Stimulated activated CD4-positive, alpha-beta T cell treated with anti-CD3 and anti-CD28 coated beads, Interleukin-15, amount 100 ng/mL, for 1 hour (primary cell): ENCODE results near the gene SUSD1.
"Not testable (repeated sequence)": the region's sequence is repeated elsewhere in the genome, so short reads cannot be mapped to it uniquely, and the experiment has no call there.

Source experiments
- DNase-seq, 2 donors: peaks; one replicate each; pipeline ENCODE4 v3.0.0-alpha.2; 2020; ENCODE audit warnings: low read depth in 1 of 2, low spot score in 1 of 2

SUSD1 gene

DNA sequence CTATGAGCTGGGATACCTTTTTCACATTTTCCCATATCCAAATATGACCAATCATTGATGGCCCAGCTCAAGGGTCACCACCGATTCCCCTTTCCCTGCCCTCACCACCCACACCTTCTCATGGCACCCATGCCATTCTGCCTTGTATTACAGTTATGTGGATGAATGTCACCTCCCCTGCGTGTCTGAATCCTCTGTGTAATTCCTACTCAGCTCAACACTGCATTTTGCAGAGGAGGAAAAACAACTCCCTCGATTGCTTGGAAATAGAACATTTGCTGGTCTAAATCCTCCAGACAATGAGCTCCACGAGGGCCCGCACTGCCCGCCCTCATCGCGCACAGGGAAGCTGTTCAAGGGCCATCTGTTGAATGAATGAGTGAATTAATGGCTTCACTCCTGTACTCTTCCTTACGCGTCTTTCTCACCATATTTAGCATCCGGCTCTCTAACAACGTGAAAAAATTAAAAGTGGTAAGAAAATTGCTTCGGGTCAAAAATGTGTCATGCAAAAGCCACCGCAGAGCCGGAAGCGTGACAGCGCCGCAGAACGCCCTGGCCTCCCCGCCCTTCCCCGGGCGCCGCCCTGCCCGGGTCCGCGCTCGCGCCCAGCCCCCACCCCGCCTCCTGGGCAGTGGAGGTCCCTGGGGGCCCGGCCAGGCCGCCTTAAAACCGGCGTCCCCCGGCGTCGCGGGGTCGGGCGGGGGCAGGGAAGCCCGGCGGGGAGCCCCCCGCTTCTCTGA, 704 bp downstream of the SUSD1 start:
- DNase-seq: peak; percentile 50 to 52

DNA sequence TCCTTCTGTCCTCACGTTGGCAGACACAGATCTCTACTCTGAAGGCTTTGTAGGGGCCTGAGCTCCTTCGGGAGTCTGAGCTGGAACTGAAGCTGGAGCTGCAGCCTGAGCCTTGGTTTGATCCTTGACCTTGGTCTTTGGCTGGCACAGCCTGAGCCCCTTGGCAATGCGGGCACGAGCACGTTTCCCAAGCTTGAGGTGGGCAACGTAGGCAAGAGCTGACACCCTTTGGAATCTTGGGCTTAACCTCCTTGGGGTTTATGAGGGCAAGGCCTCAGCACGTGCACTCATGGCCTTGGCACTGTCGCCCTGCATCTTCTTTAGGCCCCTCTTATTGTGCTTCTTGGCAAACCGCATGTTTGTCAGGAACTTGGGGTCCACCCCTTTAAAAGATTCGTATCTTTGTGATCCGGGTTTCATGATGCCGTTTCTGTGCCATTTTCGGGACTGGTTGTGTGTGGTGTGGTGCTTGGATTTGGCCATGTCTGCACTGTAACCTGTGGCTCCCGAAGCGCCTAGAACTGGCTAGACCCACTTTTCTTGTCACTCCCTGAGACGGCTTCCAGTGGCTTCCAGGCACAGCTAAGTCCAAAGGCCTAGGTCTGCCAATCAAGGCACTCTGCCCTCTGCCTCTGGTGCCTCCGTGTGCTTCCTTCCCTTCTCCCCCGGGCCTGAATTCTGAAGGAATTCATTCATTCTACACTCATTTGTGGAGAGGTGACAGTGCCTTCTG, 1.4 kb downstream of the SUSD1 start:
- no peak for DNase-seq

DNA sequence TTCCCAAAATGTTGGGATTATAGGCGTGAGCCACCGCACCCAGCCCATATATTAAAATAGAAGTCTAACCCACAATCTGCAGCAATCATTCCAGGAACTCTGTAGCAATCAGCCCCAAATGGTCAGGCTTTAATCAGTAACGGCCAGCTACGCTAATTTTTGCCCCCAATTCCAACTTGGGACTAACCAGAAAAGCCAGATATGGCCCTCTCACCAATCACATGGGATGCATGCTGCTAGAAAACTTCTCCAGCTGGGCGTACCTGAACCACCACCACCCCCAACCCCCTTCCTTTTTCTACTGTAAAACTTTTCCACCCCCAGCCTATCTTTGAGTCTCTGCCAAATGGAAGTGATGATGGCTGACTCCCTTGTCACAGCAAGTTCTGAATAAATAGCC, 4.1 kb downstream of the SUSD1 start:
- DNase-seq: no peak

DNA sequence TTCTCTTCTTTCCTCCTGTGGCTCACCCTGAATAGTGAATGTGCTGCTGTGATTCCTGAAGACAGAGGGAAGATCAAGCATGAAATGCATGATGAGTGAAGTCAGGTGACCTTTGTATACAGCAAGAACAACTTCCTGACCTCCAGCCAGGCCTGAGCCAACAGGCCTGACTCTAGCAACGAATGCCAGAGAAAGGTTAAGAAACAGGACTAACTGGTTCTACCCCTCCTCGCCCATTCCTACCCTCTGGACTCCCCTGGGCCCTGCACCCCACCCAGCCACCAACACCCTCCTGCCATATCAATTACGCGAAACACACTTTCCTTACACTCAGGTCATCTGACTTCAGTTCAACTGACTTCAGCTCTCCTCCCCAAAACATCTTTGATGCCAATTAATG, 4.9 kb downstream of the SUSD1 start:
- DNase-seq: no peak

DNA sequence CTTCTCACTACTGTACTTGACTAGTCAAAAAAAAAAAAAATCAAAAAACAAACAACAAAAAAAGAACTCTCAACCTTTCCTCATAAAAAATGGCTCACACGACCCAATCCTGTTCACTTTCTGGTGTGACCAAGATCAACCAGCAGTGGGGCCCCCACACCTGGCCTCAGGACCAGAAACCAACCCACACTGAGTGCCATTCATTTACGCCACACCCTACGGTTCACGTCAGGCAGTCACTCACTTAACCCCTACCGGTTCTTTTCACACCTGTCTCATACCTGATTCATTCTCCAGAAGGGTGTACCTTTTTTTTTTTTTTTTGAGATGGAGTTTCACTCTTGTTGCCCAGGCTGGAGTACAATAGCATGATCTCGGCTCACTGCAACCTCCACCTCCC, 5.7 kb downstream of the SUSD1 start:
- DNase-seq: no peak

DNA sequence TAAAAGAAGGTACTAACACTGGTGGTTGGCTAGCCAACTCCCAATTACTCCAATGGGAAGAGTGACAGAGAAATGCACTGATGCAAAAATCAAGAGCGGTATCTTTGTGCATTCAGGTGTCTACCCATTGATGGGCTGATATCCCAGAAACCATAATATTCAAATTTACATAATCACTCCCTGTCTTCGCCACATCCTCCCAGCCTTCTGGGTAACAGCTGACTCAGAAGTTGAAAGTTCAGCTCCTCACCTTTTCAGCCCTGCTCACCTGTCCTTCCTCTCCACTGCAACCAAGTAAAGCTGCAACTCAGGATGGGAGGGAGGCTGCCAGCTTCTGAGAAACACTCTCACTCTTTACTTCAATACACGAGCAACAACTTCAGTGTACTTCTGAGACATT, 6.9 kb downstream of the SUSD1 start:
- no peak for DNase-seq

DNA sequence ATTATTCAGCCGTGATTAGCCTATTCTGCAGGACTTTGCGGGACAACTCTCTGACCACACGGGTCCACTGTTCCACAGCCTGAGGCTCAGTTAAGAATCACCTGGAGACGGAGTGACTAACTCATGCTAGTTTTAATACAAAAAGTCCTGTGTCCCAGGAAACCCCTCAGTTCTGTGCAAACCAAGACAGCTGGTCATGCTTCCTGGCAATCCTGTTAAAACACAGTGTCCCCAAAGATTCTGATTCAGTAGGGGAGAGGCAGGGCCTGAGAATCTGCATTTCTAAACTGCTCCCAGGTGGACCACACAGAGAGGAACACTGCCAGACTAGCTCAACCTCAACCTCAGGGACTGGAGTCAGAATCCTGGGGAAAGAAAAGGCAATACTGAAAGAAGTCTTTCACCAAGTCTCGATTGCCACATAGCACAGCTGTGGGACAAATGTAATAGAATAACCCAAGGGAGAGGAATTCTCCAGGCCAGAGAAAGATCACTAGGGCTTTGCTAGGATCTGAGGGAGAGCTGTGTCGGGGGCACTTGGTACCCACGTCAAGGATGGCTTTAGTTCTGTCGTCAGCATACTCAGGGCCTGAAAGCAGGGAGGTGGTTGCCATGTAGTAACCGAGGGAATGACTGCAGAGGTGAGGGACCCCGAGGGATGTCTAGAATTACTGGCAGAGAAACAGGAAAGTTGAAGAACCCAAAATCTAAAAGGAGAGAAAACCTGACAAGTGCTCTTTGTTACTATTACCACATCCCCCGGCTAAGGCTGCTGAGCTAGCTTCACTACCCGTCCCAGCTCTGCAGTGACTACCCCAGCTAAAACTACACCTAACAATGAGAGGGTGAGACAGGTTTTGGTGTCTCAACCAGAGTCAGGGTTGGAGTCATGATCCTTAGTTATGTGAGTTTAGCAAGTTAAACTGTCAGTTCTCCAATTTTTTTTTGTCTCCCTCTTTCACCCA, 8.6 kb downstream of the SUSD1 start:
- DNase-seq: no peak

DNA sequence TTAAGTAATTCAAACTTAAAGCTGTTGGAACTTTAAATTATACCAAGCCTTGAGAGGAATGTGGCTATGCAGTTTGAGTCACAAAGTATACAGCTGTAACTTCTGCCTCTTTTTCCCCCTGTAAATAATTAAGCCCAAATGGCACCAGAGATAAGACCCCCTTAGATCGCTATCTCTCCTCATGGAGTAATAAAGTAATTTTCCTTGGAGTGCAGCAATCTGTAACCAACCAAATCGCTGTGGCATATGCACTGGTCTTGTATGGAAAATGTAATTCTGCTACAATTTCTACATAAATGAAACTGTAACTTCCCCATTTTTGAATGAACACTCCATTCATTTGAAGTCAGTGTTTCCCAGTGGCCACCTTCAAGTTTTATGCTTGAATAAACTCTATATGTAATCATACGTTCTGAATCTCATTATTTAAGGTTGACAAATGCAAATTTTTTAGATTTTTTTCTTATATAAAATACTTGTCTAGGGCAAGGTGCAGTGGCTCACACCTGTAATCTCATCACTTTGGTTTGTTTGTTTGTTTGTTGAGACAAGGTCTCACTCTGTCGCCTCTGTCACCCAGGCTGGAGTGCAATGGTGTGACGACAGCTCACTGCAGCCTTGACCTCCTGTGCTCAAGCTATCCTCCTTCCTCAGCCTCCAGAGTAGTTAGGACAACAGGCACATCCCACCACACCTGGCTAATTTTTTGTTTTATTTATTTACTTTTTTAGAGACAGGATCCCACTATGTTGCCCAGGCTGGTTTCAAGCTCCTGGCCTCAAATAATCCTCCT, 12.3 kb downstream of the SUSD1 start:
- DNase-seq: no peak

DNA sequence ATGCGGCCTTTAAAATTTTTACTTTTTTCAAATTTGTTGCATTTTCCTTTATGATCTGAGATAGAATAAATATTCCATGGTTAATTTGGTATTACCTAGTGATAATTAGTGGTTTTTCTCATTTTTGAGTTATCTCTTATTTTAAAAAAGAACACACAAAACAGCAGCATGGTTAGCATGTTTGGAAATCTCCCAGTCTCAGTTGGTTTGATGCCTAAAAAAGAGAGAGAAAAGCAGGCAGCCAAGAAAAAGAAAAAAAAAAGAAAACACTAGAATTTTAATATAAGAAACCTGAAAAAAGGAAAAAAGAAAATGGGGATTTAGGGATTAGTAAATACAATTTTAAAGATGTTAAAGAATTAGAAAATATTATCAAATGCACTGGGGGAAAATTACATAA, 15.3 kb downstream of the SUSD1 start:
- no peak for DNase-seq

DNA sequence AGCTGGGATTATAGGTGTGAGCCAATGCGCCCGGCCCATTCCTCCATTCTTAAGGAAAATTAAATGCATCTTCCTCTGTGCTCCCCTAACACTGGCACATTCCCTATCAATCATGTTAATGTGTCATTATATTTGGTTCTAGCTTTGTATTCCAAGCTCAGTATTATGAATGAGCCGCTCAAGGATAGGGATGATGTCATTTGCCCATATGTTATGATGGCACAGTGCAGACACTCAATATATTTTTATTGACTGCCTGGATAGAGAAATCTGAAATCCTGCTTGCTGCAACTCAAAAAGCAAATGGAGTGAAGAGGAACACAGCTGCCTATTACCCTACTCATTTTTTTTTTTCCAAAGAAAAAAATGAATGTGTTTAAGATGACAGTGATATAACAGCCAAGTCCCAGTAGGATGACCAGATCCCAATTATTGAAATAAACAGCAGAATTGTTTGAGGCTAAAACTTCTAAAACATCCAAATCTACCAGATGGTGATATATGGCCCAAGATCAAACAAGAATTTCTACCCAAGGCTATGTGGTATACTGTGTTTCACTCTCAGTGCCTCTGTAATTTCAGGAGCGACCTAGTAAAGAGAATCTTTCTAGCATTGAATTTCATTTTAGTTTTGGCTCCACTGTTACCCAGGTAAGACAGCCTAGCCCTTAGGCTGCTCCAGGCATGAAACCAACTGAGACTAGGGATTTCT, 16.3 kb downstream of the SUSD1 start:
- no peak for DNase-seq

DNA sequence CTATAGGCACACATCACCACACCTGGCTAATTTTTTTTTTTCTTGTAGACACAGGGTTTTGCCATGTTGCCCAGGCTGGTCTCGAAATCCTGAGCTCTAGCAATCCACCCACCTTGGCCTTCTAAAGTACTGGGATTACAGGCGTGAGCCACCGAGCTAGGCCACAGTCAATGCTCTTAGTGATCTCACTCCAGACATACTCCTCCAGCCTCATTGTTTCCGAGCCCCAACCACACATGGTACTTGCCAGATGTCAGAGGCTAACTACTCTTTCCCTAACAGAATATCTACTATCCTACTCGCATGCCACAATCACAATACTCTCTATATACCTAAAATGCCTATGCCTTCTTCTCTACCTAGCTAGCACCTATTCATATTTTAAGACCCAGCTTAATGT, 17.1 kb downstream of the SUSD1 start:
- DNase-seq: no peak

DNA sequence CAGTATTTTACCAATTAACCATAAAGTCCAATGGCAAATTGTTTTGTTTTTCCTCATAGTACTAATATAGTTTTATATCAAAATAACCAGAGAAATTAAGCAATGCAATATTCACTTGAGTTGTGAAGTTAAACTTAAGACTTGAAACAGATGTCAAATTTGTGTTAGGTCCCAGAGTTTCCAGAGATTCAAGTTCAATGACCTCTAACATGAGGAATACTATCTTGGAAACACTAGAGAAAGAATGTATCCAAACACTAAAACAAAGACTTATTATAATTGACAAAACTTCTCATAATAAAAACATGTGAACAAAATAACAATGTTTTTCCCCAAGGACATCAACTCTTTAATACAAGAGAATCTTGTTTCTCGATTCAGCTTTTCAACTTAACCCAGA, 18.0 kb downstream of the SUSD1 start:
- no peak for DNase-seq

DNA sequence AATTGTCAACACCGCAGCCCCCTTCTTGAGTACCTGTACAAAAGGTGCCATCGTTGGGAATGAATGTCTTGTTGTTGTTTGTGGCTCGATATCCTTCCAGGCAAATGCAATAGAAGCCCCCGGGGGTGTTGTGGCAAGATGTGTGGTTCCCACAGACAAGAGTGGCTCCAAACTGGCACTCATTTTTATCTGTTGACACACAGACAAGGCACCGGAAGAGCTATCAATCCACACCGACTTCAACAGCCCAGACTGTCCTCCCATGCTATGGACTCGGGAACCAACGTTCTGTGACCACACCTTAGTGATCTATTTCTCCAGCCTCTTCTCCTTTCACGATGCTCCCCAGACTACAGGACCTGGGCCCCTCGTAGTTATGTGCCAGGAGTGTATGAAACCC, 25.9 kb downstream of the SUSD1 start:
- no peak for DNase-seq

DNA sequence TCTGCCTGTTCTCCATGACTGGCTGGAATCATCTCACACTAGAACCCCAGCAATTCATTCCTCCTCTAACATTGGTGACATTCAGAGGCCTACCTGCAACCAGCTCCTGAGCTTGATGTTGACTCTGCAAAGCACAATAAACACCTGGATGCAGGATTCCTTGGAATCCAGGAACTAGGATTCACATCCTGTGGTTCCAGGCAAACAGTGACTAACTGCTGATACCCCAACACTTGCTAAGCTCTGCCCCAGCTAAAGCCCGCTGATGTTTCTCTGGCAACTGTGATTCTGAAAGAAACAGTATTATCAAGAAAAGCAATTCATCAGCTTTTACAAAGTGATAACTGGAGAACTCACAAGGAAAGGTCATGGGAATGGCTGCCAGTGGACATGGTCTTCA, 29.2 kb downstream of the SUSD1 start:
- no peak for DNase-seq

DNA sequence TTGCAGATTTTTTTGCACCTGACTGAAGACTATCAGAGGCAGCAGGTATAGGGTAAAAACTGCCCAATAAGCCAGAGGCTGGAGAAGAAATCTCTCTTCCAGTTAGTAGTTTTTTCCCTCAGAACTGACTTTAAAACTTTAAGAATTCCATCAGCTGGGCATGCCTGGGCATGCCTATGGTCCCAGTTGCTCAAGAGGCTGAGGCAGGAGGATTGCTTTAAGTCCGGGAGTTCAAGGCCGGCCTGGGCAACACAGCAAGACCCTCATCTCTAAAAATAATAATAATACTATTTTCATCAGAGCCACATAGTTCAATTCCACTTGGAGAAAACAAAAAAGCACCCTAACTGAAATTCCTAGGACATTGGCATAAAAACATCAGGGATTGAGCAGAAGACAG, 30.3 kb downstream of the SUSD1 start:
- DNase-seq: no peak

DNA sequence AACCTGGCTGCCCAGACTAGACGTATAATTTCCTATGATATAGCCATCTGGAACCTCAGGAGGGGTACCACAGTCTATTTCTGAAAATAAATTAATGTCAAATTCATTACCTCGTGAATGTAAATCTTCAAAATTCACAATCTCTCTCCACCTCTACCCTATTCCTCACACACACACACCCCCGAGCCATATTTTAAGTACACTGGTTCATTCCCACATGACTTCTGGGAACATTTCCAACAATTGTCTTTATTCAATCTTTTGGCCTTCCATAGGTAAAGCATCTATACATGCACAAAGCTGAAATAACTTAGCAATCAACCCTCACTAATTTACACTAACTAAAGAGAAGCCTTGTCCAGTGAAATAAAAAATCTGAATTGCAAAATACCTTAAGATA, 32.7 kb downstream of the SUSD1 start:
- no peak for DNase-seq

DNA sequence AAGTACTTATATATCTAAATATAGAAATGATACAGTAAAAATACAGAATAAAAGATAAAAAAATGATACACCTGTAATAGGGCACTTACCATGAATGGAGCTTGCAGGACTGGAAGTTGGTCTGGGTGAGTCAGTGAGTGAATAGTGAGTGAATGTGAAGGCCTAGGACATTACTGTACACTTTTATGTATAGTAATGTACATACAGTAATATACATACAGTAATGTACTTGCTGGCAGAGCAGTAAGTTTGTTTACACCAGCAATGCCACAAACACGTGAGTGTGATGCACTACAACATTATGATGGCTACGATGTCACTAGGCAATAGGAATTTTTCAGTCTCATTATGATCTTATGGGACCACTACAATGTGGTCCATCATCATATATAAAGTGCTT, 34.2 kb downstream of the SUSD1 start:
- no peak for DNase-seq

DNA sequence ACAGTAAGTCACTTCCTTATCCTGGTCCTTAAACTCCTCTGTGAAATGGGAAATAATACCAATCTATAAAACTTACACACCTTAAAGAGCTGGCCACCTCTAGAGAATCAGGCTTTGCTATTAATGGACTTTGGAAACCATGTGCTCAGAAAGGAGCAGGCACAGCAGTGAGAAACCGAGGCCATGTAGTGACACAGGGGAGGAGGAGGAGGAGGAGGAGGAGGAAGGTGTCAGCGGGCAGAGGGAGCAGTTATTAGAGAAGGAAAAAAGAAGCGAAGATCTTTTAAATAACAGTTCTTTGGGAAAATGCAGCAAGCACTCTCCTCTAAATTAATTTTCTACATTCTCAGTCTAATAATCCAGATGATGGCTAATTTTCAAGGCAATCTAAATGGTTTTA, 38.0 kb downstream of the SUSD1 start:
- DNase-seq: no peak

DNA sequence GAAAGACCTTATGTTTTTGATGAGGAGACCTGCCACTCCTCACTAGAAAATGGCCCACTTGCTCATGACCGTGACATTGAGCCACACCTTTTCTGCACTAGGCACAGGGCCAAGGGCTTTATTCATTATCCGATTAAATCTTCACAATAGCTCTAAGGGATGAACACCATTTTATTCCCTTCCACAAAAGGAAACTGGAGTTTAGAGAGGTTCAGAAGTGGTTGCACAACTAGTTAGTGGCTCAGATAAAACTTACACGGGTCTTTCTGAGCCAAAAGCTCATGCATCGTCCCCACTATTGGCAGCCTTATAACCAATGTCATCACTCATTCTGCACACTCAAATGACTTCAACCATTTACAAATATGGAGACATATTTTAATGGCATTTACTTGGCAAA, 39.4 kb downstream of the SUSD1 start:
- no peak for DNase-seq

DNA sequence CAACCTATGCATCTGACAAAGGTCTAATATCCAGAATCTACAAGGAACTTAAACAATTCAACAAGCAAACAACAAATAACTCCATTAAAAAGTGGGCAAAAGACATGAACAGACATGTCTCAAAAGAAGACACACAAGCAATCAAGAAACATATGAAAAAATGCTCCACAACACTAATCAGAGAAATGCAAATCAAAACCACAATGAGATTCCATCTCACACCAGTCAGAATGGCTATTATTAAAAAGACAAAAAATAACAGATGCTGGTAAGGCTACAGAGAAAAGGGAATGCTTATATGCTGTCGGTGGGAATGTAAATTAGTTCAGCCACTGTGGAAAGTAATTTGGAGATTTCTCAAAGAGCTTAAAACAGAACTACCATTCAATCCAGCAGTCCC, 41.3 kb downstream of the SUSD1 start:
- DNase-seq: not testable (repeated sequence)
